ENCODE data around the gene WDR70.

WDR70 gene

GRCh38 chr5:37738865-37739488 lies 359.9 kb downstream of the WDR70 start:
- Histone ChIP-seq H3F3A (ENCODE audit: insufficient read depth) (no peaks in the 10 kb centered on the region), H3K36me3 (ENCODE audit: low read length) (no peaks in the 10 kb centered on the region), H3K27ac (ENCODE audit: low read depth, low read length) (no peak overlapping the region), H3K9me3 (ENCODE audit: insufficient read depth, low read length) (no peaks in the 10 kb centered on the region), H3K4me3 (ENCODE audit: insufficient read depth, low read length, poor library complexity, severe bottlenecking) (no peak overlapping the region), H3K9me2 (replicated peaks; ENCODE audit: insufficient read depth, low read length) (no peaks in the 10 kb centered on the region), H2AFZ (ENCODE audit: low read depth, low read length, severe bottlenecking) (no peak overlapping the region), H3K9ac (ENCODE audit: low read length) (no peak overlapping the region), H3K4me2 (ENCODE audit: low read depth, low read length, poor library complexity, severe bottlenecking) (no peak overlapping the region), H3K79me2 (ENCODE audit: insufficient read depth, low read length) (no peaks in the 10 kb centered on the region), H3K27me3 (ENCODE audit: low read length) (no peaks in the 10 kb centered on the region), H4K20me1 (ENCODE audit: low read depth, low read length) (no peaks in the 10 kb centered on the region)
- no peak for TF ChIP-seq CTCF (IDR thresholded peaks at IDR 0.05; ENCODE audit: insufficient read depth, low read length, poor library complexity, severe bottlenecking)
- no peak for TF ChIP-seq EZH2phosphoT487 (conservative IDR thresholded peaks at IDR 0.05; ENCODE audit: low read length)

GRCh38 chr5:37739817-37740261 lies 360.7 kb downstream of the WDR70 start:
- no peak overlapping the region for H3K4me3 ChIP-seq (ENCODE audit: insufficient read depth, low read length, poor library complexity, severe bottlenecking)
- H4K20me1 ChIP-seq (ENCODE audit: low read depth, low read length): no peaks in the 10 kb centered on the region
- H3K4me2 ChIP-seq (ENCODE audit: low read depth, low read length, poor library complexity, severe bottlenecking): no peak overlapping the region
- H3F3A ChIP-seq (ENCODE audit: insufficient read depth): no peaks in the 10 kb centered on the region
- no peaks in the 10 kb centered on the region for H3K36me3 ChIP-seq (ENCODE audit: low read length)
- no peak overlapping the region for H3K9ac ChIP-seq (ENCODE audit: low read length)
- H3K79me2 ChIP-seq (ENCODE audit: insufficient read depth, low read length): no peaks in the 10 kb centered on the region
- no peaks in the 10 kb centered on the region for H3K9me3 ChIP-seq (ENCODE audit: insufficient read depth, low read length)
- H3K27ac ChIP-seq (ENCODE audit: low read depth, low read length): no peak overlapping the region
- H2AFZ ChIP-seq (ENCODE audit: low read depth, low read length, severe bottlenecking): no peak overlapping the region
- no peaks in the 10 kb centered on the region for H3K27me3 ChIP-seq (ENCODE audit: low read length)
- no peaks in the 10 kb centered on the region for H3K9me2 ChIP-seq (replicated peaks; ENCODE audit: insufficient read depth, low read length)
- TF ChIP-seq EZH2phosphoT487 (conservative IDR thresholded peaks at IDR 0.05; ENCODE audit: low read length) (no peak), CTCF (IDR thresholded peaks at IDR 0.05; ENCODE audit: insufficient read depth, low read length, poor library complexity, severe bottlenecking) (no peak)

- Histone ChIP-seq H3K9me2 (replicated peaks; ENCODE audit: insufficient read depth, low read length) (no peaks in the 10 kb centered on the region), H3K9me3 (ENCODE audit: insufficient read depth, low read length) (no peaks in the 10 kb centered on the region), H2AFZ (ENCODE audit: low read depth, low read length, severe bottlenecking) (no peak overlapping the region), H3K27me3 (ENCODE audit: low read length) (no peaks in the 10 kb centered on the region), H3K79me2 (ENCODE audit: insufficient read depth, low read length) (no peaks in the 10 kb centered on the region), H3K36me3 (ENCODE audit: low read length) (no peaks in the 10 kb centered on the region), H3K9ac (ENCODE audit: low read length) (no peak overlapping the region), H4K20me1 (ENCODE audit: low read depth, low read length) (no peaks in the 10 kb centered on the region), H3K27ac (ENCODE audit: low read depth, low read length) (no peak overlapping the region), H3K4me3 (ENCODE audit: insufficient read depth, low read length, poor library complexity, severe bottlenecking) (no peak overlapping the region), H3K4me2 (ENCODE audit: low read depth, low read length, poor library complexity, severe bottlenecking) (no peak overlapping the region), H3F3A (ENCODE audit: insufficient read depth) (no peaks in the 10 kb centered on the region)
- TF ChIP-seq EZH2phosphoT487 (conservative IDR thresholded peaks at IDR 0.05; ENCODE audit: low read length) (no peak), CTCF (IDR thresholded peaks at IDR 0.05; ENCODE audit: insufficient read depth, low read length, poor library complexity, severe bottlenecking) (no peak)
Observed at GRCh38 chr5:37740331-37741066, 361.4 kb downstream of the WDR70 start.
